ENCODE results near the gene HCRTR1.

HCRTR1 gene

GRCh38 chr1:31669786-31670592, 52.5 kb downstream of the HCRTR1 start:
- DNase-seq: peak; percentile 68

GRCh38 chr1:31670593-31670964, 53.1 kb downstream of the HCRTR1 start:
- no peak for DNase-seq

- DNase-seq: no peak
Observed at GRCh38 chr1:31671147-31671546, 53.7 kb downstream of the HCRTR1 start.

GRCh38 chr1:31671561-31672201, 54.2 kb downstream of the HCRTR1 start:
- no peak for DNase-seq

GRCh38 chr1:31672986-31673385, 55.5 kb downstream of the HCRTR1 start:
- DNase-seq: no peak

GRCh38 chr1:31673433-31673832, 55.9 kb downstream of the HCRTR1 start:
- DNase-seq: no peak

- DNase-seq: no peak
Observed at GRCh38 chr1:31674626-31675025, 57.1 kb downstream of the HCRTR1 start.

- DNase-seq: no peak
Observed at GRCh38 chr1:31675161-31675560, 57.7 kb downstream of the HCRTR1 start.

GRCh38 chr1:31675756-31676155, 58.3 kb downstream of the HCRTR1 start:
- DNase-seq: no peak

All from NCI-H748 treated with DMSO at 0.1 percent for 48 hours (cell line).